Suprapubic skin (tissue), 4 donors: ENCODE data around the gene BCAP31. TPM values are rescaled to one million over a fixed set of nuclear protein-coding genes. Genes with fewer than 3 reads are reported as not detected.
"Not testable (repeated sequence)": the region's sequence is repeated elsewhere in the genome, so short reads cannot be mapped to it uniquely, and the experiment has no call there.

ENCODE experiments used
- DNase-seq, 2 donors: peaks; one replicate each; pipeline ENCODE4 v3.0.0-alpha.2; 2019; ENCODE audit warnings: low spot score in 2 of 2
- H3K27ac ChIP-seq: fragments of 200-600 bp; sonication (generic); one replicate; pipeline ENCODE4 v1.5.1; 2019
- H3K27me3 ChIP-seq: fragments of 200-600 bp; sonication (generic); one replicate; pipeline ENCODE4 v1.5.1; 2019
- H3K36me3 ChIP-seq: fragments of 200-600 bp; sonication (generic); one replicate; pipeline ENCODE4 v1.5.1; 2019
- H3K4me1 ChIP-seq: fragments of 200-600 bp; sonication (generic); one replicate; pipeline ENCODE4 v1.5.1; 2019
- H3K4me3 ChIP-seq: fragments of 200-600 bp; sonication (generic); one replicate; pipeline ENCODE4 v1.5.1; 2019; ENCODE audit warnings: mild to moderate bottlenecking
- H3K9me3 ChIP-seq: fragments of 200-600 bp; sonication (generic); one replicate; pipeline ENCODE4 v1.5.1; 2019
- EP300 ChIP-seq: sonication (generic); formaldehyde crosslinking; IDR thresholded peaks from one replicate; pipeline ENCODE4 v1.6.1; 2017; ENCODE audit warnings: antibody characterized with exemption
- POLR2A ChIP-seq, 2 donors: fragments of 450-650 bp; IDR thresholded peaks; one replicate each; pipeline ENCODE4 v1.6.1; 2017; ENCODE audit warnings: antibody characterized with exemption in 2 of 2, mild to moderate bottlenecking in 2 of 2, moderate library complexity in 2 of 2
- POLR2AphosphoS5 ChIP-seq, 3 donors: sonication (generic); formaldehyde crosslinking; IDR thresholded peaks; one replicate each; pipeline ENCODE4 v1.6.1; 2017; ENCODE audit warnings: antibody characterized with exemption in 3 of 3
- WGBS: methylation state at CpG from one replicate; pipeline ENCODE4 v1.1.5; 2018; 5-methylcytosine and 5-hydroxymethylcytosine counted together
- total RNA-seq, 4 donors: library from RNA; depleted of rRNA; stranded (reverse); fragments of >200 nt; gene quantifications; one replicate each; pipeline ENCODE4 v1.1.0, GENCODE V29; 2016
- TF ChIP-seq, protein P1 (sequence below), 2 donors: fragments of 200-600 bp in 1 of 2; fragments of 450-650 bp in 1 of 2; sonication (generic) in 1 of 2; IDR thresholded peaks; one replicate each; pipeline ENCODE4 v1.5.1; 2016 to 2019; ENCODE audit warnings: antibody characterized with exemption in 2 of 2, mild to moderate bottlenecking in 1 of 2, moderate library complexity in 1 of 2

BCAP31 gene
- total RNA-seq, 4 donors from 2014 or later = 112 to 170 (median 167) TPM

- no peaks in the 10 kb centered on the region for H3K4me1 ChIP-seq
- TF ChIP-seq, protein P1, sequence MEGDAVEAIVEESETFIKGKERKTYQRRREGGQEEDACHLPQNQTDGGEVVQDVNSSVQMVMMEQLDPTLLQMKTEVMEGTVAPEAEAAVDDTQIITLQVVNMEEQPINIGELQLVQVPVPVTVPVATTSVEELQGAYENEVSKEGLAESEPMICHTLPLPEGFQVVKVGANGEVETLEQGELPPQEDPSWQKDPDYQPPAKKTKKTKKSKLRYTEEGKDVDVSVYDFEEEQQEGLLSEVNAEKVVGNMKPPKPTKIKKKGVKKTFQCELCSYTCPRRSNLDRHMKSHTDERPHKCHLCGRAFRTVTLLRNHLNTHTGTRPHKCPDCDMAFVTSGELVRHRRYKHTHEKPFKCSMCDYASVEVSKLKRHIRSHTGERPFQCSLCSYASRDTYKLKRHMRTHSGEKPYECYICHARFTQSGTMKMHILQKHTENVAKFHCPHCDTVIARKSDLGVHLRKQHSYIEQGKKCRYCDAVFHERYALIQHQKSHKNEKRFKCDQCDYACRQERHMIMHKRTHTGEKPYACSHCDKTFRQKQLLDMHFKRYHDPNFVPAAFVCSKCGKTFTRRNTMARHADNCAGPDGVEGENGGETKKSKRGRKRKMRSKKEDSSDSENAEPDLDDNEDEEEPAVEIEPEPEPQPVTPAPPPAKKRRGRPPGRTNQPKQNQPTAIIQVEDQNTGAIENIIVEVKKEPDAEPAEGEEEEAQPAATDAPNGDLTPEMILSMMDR (IDR thresholded peaks at IDR 0.05) = no peak
- no peak for TF ChIP-seq POLR2A (IDR thresholded peaks at IDR 0.05)
- TF ChIP-seq EP300 = no peak
- H3K9me3 ChIP-seq = no peaks in the 10 kb centered on the region
- no peaks in the 10 kb centered on the region for H3K27me3 ChIP-seq
- H3K4me3 ChIP-seq = no peak overlapping the region
- WGBS = 73% methylated on average over 12 of the region's 12 CpGs
- H3K36me3 ChIP-seq = no peaks in the 10 kb centered on the region
- H3K27ac ChIP-seq = no peak overlapping the region
- no peak for DNase-seq
These were observed 26.1 kb upstream of the BCAP31 start for GRCh38 chrX:153750127-153750774.

DNA sequence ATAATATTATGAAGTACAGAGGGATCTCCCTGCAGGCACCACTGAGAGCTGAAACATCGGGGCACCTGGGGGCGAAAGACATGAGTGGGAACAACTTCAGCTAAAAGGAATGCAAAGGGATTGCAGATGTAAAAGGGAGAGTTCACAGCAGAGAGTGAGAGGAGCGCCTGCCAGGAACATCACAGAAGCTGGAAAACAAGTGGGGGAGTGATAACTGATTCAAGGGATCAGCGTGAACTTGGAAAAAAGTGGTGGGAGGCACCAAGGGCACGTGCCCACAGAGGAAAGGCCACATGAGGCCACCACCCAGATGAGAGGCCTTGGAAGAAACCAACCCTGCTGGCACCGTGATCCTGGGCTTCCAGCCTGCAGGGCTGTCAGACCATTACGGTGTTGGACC lies 24.8 kb upstream of the BCAP31 start:
- not testable (repeated sequence) for H3K27ac ChIP-seq
- 80% methylated on average over 7 of the region's 7 CpGs for WGBS

GRCh38 chrX:153746991-153747390 lies 22.8 kb upstream of the BCAP31 start:
- WGBS = 58% methylated on average over 6 of the region's 6 CpGs

More for the DNA sequence above, 24.8 kb upstream of the BCAP31 start:
- H3K9me3 ChIP-seq, H3K27me3 ChIP-seq, H3K4me3 ChIP-seq, DNase-seq, H3K36me3 ChIP-seq, H3K4me1 ChIP-seq: not testable (repeated sequence)

GRCh38 chrX:153746359-153746758 lies 22.2 kb upstream of the BCAP31 start:
- Histone ChIP-seq H3K27me3 (no peaks in the 10 kb centered on the region), H3K36me3 (no peaks in the 10 kb centered on the region), H3K27ac (no peak overlapping the region), H3K4me3 (no peak overlapping the region), H3K4me1 (peaks cover 13% of the 10 kb centered on the region), H3K9me3 (no peaks in the 10 kb centered on the region)
- DNase-seq = no peak
- 87% methylated on average over 3 of the region's 3 CpGs for WGBS
- TF ChIP-seq EP300 (no peak), POLR2A (IDR thresholded peaks at IDR 0.05) (no peak), POLR2AphosphoS5 (IDR thresholded peaks at IDR 0.05) (no peak)
- TF ChIP-seq, protein P1 (IDR thresholded peaks at IDR 0.05) = no peak

More at GRCh38 chrX:153746991-153747390, 22.8 kb upstream of the BCAP31 start:
- not testable (repeated sequence) for H3K36me3 ChIP-seq, H3K27me3 ChIP-seq, H3K4me3 ChIP-seq, H3K27ac ChIP-seq, H3K9me3 ChIP-seq, DNase-seq
- H3K4me1 ChIP-seq = peaks cover 13% of the 10 kb centered on the region

DNA sequence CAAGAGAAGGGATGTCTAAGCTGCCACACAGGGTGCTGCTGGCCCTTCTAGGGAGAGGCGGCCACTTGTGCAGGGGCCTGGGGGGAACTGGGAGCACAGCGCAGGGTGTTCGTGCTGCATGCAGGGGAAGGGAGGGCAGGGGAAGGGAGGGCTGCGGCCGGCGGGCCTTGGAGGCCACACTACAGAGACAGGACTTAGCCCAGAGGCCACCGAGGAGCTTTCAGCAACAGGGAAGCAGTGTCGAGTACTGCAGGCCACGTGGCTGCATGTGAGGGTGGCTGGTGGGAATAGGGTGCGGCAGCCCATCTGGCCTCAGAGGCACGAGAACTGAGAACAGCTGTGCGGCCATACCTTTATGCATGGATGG lies 20.9 kb upstream of the BCAP31 start:
- H3K36me3 ChIP-seq, DNase-seq, H3K4me3 ChIP-seq, H3K9me3 ChIP-seq, H3K27ac ChIP-seq, H3K27me3 ChIP-seq: not testable (repeated sequence)
- 68% methylated on average over 12 of the region's 12 CpGs for WGBS
- H3K4me1 ChIP-seq = peaks cover 13% of the 10 kb centered on the region

DNA sequence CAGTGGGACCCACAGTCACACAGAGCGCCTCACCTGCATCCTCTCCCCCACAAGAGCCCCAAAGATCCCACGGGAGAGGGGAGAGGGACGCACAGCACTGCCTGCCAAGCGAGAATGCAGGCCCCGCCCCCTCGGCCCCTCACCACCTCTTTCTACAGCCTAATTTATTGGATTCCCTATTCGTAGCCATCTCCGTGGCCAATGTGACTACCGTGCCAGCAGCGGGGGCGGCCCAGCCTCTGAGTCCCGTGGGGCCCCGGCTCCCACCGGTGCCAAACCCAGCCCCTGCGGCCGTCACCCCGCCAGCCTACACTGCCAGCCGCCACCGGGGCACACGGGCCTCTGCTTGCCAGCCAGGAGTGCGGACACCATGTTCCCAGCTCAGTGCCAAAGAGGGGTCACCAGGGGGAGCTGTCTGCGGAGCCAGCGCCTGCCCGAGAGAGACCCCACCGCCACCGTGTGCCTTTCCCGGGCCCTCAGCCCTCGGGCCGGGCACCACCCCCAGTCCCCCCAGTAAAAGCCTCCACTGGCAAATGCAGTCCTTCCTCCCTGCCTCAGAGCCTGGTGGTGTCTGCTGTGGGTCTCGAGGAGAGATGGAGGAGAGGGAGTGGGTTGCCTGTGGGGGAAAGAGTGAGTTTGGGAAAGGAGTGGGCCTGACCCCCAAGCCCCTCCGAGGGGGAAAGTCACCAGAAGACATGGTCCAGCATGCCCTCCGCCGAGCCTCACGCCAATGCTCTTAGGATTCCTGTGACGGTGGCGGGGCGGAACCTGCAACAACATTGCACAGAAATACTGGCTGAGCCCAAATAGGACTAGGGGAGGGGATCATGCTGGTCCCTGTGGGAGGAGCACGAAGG lies 20.3 kb upstream of the BCAP31 start:
- H3K9me3 ChIP-seq = no peaks in the 10 kb centered on the region
- peak overlapping the region; percentile 20 for H3K4me3 ChIP-seq
- TF ChIP-seq POLR2A (IDR thresholded peaks at IDR 0.05) (no peak), EP300 (no peak), POLR2AphosphoS5 (IDR thresholded peaks at IDR 0.05) (no peak)
- TF ChIP-seq, protein P1 (IDR thresholded peaks at IDR 0.05) = no peak
- peak in 1 of 2 donors; percentile 62 for DNase-seq
- peaks cover 15% of the 10 kb centered on the region for H3K4me1 ChIP-seq
- no peak overlapping the region for H3K27ac ChIP-seq
- 41% methylated on average over 25 of the region's 38 CpGs for WGBS
- no peaks in the 10 kb centered on the region for H3K36me3 ChIP-seq
- no peaks in the 10 kb centered on the region for H3K27me3 ChIP-seq

- not testable (repeated sequence) for H3K36me3 ChIP-seq, H3K9me3 ChIP-seq, H3K27ac ChIP-seq, H3K27me3 ChIP-seq
- peak in 1 of 2 donors; percentile 87 for DNase-seq
- 46% methylated on average over 5 of the region's 35 CpGs for WGBS
- peaks cover 15% of the 10 kb centered on the region for H3K4me1 ChIP-seq
- peak overlapping the region; percentile 20 for H3K4me3 ChIP-seq
These were observed 19.5 kb upstream of the BCAP31 start for GRCh38 chrX:153743468-153744209.

- H3K9me3 ChIP-seq, DNase-seq, H3K27ac ChIP-seq, H3K27me3 ChIP-seq, H3K36me3 ChIP-seq: not testable (repeated sequence)
- H3K4me1 ChIP-seq = peaks cover 15% of the 10 kb centered on the region
- WGBS = 87% methylated on average over 12 of the region's 32 CpGs
- H3K4me3 ChIP-seq = peak overlapping the region; percentile 20
These were observed 18.7 kb upstream of the BCAP31 start for GRCh38 chrX:153742796-153743467.

- WGBS = 92% methylated on average over 13 of the region's 14 CpGs
- H3K27me3 ChIP-seq = not testable (repeated sequence)
These were observed 17.9 kb upstream of the BCAP31 start for GRCh38 chrX:153742111-153742510.

More at GRCh38 chrX:153742111-153742510, 17.9 kb upstream of the BCAP31 start:
- not testable (repeated sequence) for H3K4me3 ChIP-seq, H3K36me3 ChIP-seq, H3K27ac ChIP-seq, H3K9me3 ChIP-seq
- peak in 1 of 2 donors; percentile 44 for DNase-seq
- peaks cover 15% of the 10 kb centered on the region for H3K4me1 ChIP-seq
